Measurements from ENCODE around the gene FBXO34. TPM values are rescaled to one million over a fixed set of nuclear protein-coding genes. Genes with fewer than 3 reads are reported as not detected.
A peak's percentile ranks its signal among the peaks of the same experiment; 100 is the strongest.

Gene FBXO34
- total and polyA plus RNA-seq, 2 experiments from 2014 or later = 27.5 to 45.9 TPM

- no peak overlapping the region for H2AFZ ChIP-seq
- TF ChIP-seq CTCF (IDR thresholded peaks at IDR 0.05; ENCODE audit: poor library complexity) (no peak), EZH2phosphoT487 (IDR thresholded peaks at IDR 0.05; ENCODE audit: low read depth, severe bottlenecking, unreplicated experiment) (no peak), EZH2 (IDR thresholded peaks at IDR 0.05; ENCODE audit: borderline replicate concordance) (no peak)
- H3K79me2 ChIP-seq = peaks cover 85% of the 10 kb centered on the region
- H3K4me1 ChIP-seq (ENCODE audit: insufficient read depth) = peaks cover 46% of the 10 kb centered on the region
- DNase-seq (ENCODE audit: low spot score) = peak; percentile 32
- H3K27ac ChIP-seq = peak overlapping the region; percentile 78
- peak overlapping the region; percentile 66 for H3K4me2 ChIP-seq
- H3K9me3 ChIP-seq (ENCODE audit: low read depth) = no peaks in the 10 kb centered on the region
- no peaks in the 10 kb centered on the region for H3K27me3 ChIP-seq
- H3K36me3 ChIP-seq (replicated peaks; ENCODE audit: insufficient read depth, low read depth) = no peaks in the 10 kb centered on the region
- H3K4me3 ChIP-seq = no peak overlapping the region
- no peaks in the 10 kb centered on the region for H3K9me2 ChIP-seq (replicated peaks; ENCODE audit: insufficient read depth)
- 22% methylated on average over 4 of the region's 4 CpGs for WGBS (ENCODE audit: low lambda C conversion rate, missing lambda C conversion rate)
- H4K20me1 ChIP-seq (ENCODE audit: insufficient read depth, poor library complexity, severe bottlenecking) = no peaks in the 10 kb centered on the region
These were observed 62.7 kb downstream of the FBXO34 start for GRCh38 chr14:55333711-55334485.

GRCh38 chr14:55336162-55336561 lies 64.9 kb downstream of the FBXO34 start:
- H3K27ac ChIP-seq = peak overlapping the region; percentile 24
- TF ChIP-seq EZH2phosphoT487 (IDR thresholded peaks at IDR 0.05; ENCODE audit: low read depth, severe bottlenecking, unreplicated experiment) = no peak
- TF ChIP-seq CTCF (IDR thresholded peaks at IDR 0.05; ENCODE audit: poor library complexity) = no peak
- TF ChIP-seq EZH2 (IDR thresholded peaks at IDR 0.05; ENCODE audit: borderline replicate concordance) = no peak
- H3K4me3 ChIP-seq = no peak overlapping the region
- WGBS (ENCODE audit: low lambda C conversion rate, missing lambda C conversion rate) = 54% methylated on average over 2 of the region's 2 CpGs
- H3K9me3 ChIP-seq (ENCODE audit: low read depth) = no peaks in the 10 kb centered on the region
- H3K4me1 ChIP-seq (ENCODE audit: insufficient read depth) = peaks cover 50% of the 10 kb centered on the region
- H3K9me2 ChIP-seq (replicated peaks; ENCODE audit: insufficient read depth) = no peaks in the 10 kb centered on the region
- no peaks in the 10 kb centered on the region for H3K27me3 ChIP-seq
- H3K4me2 ChIP-seq = no peak overlapping the region
- no peak for DNase-seq (ENCODE audit: low spot score)
- no peaks in the 10 kb centered on the region for H3K36me3 ChIP-seq (replicated peaks; ENCODE audit: insufficient read depth, low read depth)
- no peak overlapping the region for H2AFZ ChIP-seq
- peaks cover 85% of the 10 kb centered on the region for H3K79me2 ChIP-seq
- H4K20me1 ChIP-seq (ENCODE audit: insufficient read depth, poor library complexity, severe bottlenecking) = no peaks in the 10 kb centered on the region

GRCh38 chr14:55336691-55337090 lies 65.5 kb downstream of the FBXO34 start:
- Histone ChIP-seq H3K27ac (peak overlapping the region; percentile 24), H4K20me1 (ENCODE audit: insufficient read depth, poor library complexity, severe bottlenecking) (no peaks in the 10 kb centered on the region), H2AFZ (no peak overlapping the region), H3K4me2 (no peak overlapping the region), H3K4me3 (no peak overlapping the region), H3K27me3 (no peaks in the 10 kb centered on the region), H3K79me2 (peaks cover 88% of the 10 kb centered on the region), H3K36me3 (replicated peaks; ENCODE audit: insufficient read depth, low read depth) (no peaks in the 10 kb centered on the region), H3K9me2 (replicated peaks; ENCODE audit: insufficient read depth) (no peaks in the 10 kb centered on the region), H3K9me3 (ENCODE audit: low read depth) (no peaks in the 10 kb centered on the region), H3K4me1 (ENCODE audit: insufficient read depth) (peaks cover 55% of the 10 kb centered on the region)
- TF ChIP-seq CTCF (IDR thresholded peaks at IDR 0.05; ENCODE audit: poor library complexity) = no peak
- no peak for TF ChIP-seq EZH2 (IDR thresholded peaks at IDR 0.05; ENCODE audit: borderline replicate concordance)
- WGBS (ENCODE audit: low lambda C conversion rate, missing lambda C conversion rate) = 98% methylated on average over 2 of the region's 3 CpGs
- no peak for DNase-seq (ENCODE audit: low spot score)

Data from hepatocyte (in vitro differentiated cells).